Thyroid gland (tissue), 4 donors: ENCODE data around the gene ZBTB33.

Source experiments
- POLR2A ChIP-seq, 2 donors: fragments of 450-650 bp; IDR thresholded peaks; one replicate each; pipeline ENCODE4 v1.6.1; 2017; ENCODE audit warnings: antibody characterized with exemption in 2 of 2, mild to moderate bottlenecking in 2 of 2, moderate library complexity in 1 of 2
- TF ChIP-seq, protein P1 (sequence below), 6 experiments: fragments of 200-600 bp in 3 of 6; fragments of 450-650 bp in 3 of 6; sonication (generic) in 3 of 6; IDR thresholded peaks; one replicate each; pipeline ENCODE4 v1.5.1; 2016 to 2019; ENCODE audit warnings: antibody characterized with exemption in 6 of 6, mild to moderate bottlenecking in 2 of 6, inconsistent platforms in 1 of 6, moderate library complexity in 1 of 6

DNA sequence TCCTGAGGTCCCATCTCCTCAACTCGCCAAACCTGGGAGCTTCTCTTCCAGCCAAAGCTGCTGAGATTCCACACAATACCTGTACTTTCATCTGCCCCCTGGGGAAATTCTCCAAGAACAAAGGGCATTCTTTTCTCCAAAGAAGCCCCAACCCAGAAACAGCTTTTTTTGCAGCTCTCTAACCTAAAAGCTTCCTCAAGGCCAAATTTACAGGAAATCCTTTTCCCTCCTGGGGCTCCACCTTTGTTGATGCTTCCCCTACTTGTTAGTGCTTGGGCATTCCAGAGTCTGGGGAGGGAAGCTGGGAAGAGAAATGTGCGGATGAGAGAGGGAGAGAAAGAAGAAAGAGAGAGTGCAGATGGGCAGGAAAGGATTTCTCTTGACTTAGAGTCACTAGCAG lies 24.3 kb downstream of the ZBTB33 start:
- no peak for TF ChIP-seq POLR2A (IDR thresholded peaks at IDR 0.05)
- TF ChIP-seq, protein P1, sequence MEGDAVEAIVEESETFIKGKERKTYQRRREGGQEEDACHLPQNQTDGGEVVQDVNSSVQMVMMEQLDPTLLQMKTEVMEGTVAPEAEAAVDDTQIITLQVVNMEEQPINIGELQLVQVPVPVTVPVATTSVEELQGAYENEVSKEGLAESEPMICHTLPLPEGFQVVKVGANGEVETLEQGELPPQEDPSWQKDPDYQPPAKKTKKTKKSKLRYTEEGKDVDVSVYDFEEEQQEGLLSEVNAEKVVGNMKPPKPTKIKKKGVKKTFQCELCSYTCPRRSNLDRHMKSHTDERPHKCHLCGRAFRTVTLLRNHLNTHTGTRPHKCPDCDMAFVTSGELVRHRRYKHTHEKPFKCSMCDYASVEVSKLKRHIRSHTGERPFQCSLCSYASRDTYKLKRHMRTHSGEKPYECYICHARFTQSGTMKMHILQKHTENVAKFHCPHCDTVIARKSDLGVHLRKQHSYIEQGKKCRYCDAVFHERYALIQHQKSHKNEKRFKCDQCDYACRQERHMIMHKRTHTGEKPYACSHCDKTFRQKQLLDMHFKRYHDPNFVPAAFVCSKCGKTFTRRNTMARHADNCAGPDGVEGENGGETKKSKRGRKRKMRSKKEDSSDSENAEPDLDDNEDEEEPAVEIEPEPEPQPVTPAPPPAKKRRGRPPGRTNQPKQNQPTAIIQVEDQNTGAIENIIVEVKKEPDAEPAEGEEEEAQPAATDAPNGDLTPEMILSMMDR (IDR thresholded peaks at IDR 0.05), result no peak
